ENCODE measurements around the gene TRIM46. TPM values are rescaled to one million over a fixed set of nuclear protein-coding genes. Genes with fewer than 3 reads are reported as not detected.

TRIM46 gene
- total and polyA plus RNA-seq, 2 of the 13 experiments (the other 11 are each of a cell fraction or from before 2014, with no cell fraction given), result 0.04 to 0.09 TPM

DNA sequence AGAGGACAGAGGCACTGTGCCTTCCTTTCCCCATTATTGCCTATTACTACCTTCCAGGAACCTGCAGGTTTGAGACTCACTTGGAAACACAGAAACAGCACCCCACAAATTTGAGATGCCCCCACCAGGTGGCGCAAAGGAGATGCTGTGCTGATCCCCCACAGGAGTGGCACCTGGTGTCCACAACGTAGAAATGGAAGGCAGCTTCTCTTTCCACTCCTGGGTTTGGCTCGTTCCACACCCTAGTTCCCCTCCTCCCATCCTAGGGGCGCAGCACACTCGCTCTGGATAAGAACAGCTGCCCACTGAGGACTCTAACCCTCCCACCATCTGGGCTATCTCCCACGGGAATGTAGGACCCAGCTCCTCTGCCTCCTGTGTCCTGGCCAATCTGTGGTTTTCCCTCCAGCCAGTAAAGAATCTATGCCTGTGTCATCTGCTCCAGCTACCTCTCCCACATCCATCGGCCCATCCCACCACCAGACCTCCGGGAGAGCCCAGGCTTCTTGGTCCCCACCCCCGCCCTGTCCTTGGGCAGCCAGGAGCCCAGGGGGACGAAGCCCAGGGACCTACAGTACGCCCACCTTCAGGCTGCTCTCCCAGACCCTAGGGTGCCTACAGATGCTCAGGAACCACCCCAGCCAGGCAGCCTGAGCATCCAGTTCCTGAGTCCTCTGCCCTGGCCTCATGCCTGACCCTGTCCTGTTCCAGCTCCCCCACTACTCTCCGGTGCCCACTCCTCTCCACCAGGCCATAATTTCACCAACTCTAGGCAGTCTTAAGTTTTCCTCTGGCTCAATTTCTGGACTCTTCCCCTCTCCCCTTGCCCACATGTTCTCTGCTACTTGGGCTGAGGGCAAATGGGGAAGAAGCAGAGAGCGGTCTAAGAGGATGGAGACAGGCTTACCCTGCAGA is 33.5 kb downstream of the TRIM46 start (continued):
- TF ChIP-seq ZNF562 (CRISPR knock-in tag; IDR thresholded peaks at IDR 0.05; ENCODE audit: borderline replicate concordance), result no peak
- TF ChIP-seq ZBTB1 (CRISPR knock-in tag; IDR thresholded peaks at IDR 0.05; ENCODE audit: borderline replicate concordance), result no peak
- TF ChIP-seq KAT8 (CRISPR knock-in tag; IDR thresholded peaks at IDR 0.05), result peak; percentile 16; the same call in 1 of the 2 replicates
- TF ChIP-seq ZNF256 (CRISPR knock-in tag; conservative IDR thresholded peaks at IDR 0.05), result no peak
- TF ChIP-seq ZKSCAN1 (IDR thresholded peaks at IDR 0.05; ENCODE audit: low read length), result no peak
- TF ChIP-seq HOXA3 (CRISPR knock-in tag; IDR thresholded peaks at IDR 0.05), result peak; percentile 6; the same call in 1 of the 2 replicates
- peak; percentile 95 for TF ChIP-seq SMC3 (IDR thresholded peaks at IDR 0.05; ENCODE audit: low read length)
- TF ChIP-seq ZBTB3 (CRISPR knock-in tag; IDR thresholded peaks at IDR 0.05; ENCODE audit: borderline replicate concordance, low read depth), result no peak
- no peak for TF ChIP-seq NR2F6 (IDR thresholded peaks at IDR 0.05)
- no peak for TF ChIP-seq NR2F6 (CRISPR knock-in tag; IDR thresholded peaks at IDR 0.05)
- TF ChIP-seq KMT2A (CRISPR knock-in tag; IDR thresholded peaks at IDR 0.05), result no peak
- TF ChIP-seq YEATS4 (CRISPR knock-in tag; IDR thresholded peaks at IDR 0.05; ENCODE audit: borderline replicate concordance), result no peak
- no peak for TF ChIP-seq DMAP1 (CRISPR knock-in tag; IDR thresholded peaks at IDR 0.05)
- TF ChIP-seq, protein P1, sequence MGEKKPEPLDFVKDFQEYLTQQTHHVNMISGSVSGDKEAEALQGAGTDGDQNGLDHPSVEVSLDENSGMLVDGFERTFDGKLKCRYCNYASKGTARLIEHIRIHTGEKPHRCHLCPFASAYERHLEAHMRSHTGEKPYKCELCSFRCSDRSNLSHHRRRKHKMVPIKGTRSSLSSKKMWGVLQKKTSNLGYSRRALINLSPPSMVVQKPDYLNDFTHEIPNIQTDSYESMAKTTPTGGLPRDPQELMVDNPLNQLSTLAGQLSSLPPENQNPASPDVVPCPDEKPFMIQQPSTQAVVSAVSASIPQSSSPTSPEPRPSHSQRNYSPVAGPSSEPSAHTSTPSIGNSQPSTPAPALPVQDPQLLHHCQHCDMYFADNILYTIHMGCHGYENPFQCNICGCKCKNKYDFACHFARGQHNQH (CRISPR knock-in tag; IDR thresholded peaks at IDR 0.05), result no peak
- TF ChIP-seq, protein P2, sequence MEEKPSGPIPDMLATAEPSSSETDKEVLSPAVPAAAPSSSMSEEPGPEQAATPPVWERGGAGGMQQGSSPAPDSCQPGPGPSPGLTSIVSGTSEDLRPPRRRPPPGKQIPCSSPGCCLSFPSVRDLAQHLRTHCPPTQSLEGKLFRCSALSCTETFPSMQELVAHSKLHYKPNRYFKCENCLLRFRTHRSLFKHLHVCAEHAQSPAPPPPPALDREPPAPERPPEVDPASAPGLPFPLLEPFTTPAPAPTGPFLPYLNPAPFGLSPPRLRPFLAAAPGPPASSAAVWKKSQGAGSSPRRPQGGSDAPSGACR (CRISPR knock-in tag; IDR thresholded peaks at IDR 0.05), result no peak
- no peak for TF ChIP-seq ARNT (IDR thresholded peaks at IDR 0.05)
- TF ChIP-seq WIZ (CRISPR knock-in tag; IDR thresholded peaks at IDR 0.05), result no peak
- TF ChIP-seq KMT2B (CRISPR knock-in tag; IDR thresholded peaks at IDR 0.05), result no peak
- peak; percentile 34 for TF ChIP-seq TEAD3 (CRISPR knock-in tag; optimal IDR thresholded peaks at IDR 0.05; ENCODE audit: borderline replicate concordance)
- no peak for TF ChIP-seq POLR2AphosphoS5 (IDR thresholded peaks at IDR 0.05; ENCODE audit: low read depth, low read length)
- TF ChIP-seq, protein P3, sequence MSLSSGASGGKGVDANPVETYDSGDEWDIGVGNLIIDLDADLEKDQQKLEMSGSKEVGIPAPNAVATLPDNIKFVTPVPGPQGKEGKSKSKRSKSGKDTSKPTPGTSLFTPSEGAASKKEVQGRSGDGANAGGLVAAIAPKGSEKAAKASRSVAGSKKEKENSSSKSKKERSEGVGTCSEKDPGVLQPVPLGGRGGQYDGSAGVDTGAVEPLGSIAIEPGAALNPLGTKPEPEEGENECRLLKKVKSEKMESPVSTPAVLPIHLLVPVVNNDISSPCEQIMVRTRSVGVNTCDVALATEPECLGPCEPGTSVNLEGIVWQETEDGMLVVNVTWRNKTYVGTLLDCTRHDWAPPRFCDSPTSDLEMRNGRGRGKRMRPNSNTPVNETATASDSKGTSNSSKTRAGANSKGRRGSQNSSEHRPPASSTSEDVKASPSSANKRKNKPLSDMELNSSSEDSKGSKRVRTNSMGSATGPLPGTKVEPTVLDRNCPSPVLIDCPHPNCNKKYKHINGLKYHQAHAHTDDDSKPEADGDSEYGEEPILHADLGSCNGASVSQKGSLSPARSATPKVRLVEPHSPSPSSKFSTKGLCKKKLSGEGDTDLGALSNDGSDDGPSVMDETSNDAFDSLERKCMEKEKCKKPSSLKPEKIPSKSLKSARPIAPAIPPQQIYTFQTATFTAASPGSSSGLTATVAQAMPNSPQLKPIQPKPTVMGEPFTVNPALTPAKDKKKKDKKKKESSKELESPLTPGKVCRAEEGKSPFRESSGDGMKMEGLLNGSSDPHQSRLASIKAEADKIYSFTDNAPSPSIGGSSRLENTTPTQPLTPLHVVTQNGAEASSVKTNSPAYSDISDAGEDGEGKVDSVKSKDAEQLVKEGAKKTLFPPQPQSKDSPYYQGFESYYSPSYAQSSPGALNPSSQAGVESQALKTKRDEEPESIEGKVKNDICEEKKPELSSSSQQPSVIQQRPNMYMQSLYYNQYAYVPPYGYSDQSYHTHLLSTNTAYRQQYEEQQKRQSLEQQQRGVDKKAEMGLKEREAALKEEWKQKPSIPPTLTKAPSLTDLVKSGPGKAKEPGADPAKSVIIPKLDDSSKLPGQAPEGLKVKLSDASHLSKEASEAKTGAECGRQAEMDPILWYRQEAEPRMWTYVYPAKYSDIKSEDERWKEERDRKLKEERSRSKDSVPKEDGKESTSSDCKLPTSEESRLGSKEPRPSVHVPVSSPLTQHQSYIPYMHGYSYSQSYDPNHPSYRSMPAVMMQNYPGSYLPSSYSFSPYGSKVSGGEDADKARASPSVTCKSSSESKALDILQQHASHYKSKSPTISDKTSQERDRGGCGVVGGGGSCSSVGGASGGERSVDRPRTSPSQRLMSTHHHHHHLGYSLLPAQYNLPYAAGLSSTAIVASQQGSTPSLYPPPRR (CRISPR knock-in tag; IDR thresholded peaks at IDR 0.05; ENCODE audit: borderline replicate concordance), result no peak
- TF ChIP-seq ZNF274 (CRISPR knock-in tag; IDR thresholded peaks at IDR 0.05), result 0 out of 2 replicates have a peak, but pooled peaks have one; percentile 10
- TF ChIP-seq, protein P4, sequence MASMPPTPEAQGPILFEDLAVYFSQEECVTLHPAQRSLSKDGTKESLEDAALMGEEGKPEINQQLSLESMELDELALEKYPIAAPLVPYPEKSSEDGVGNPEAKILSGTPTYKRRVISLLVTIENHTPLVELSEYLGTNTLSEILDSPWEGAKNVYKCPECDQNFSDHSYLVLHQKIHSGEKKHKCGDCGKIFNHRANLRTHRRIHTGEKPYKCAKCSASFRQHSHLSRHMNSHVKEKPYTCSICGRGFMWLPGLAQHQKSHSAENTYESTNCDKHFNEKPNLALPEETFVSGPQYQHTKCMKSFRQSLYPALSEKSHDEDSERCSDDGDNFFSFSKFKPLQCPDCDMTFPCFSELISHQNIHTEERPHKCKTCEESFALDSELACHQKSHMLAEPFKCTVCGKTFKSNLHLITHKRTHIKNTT (CRISPR knock-in tag; IDR thresholded peaks at IDR 0.05), result no peak
- no peak for TF ChIP-seq ZNF44 (CRISPR knock-in tag; IDR thresholded peaks at IDR 0.05)
- no peak for TF ChIP-seq ZNF331 (CRISPR knock-in tag; IDR thresholded peaks at IDR 0.05)
